Fibroblast of lung (primary cell): ENCODE data around the gene LAMB2.

Experiments used
- EZH2 ChIP-seq: IDR thresholded peaks from 2 replicates; pipeline ENCODE4 v1.5.1; 2012; ENCODE audit warnings: low read length, control low read depth, mild to moderate bottlenecking; ENCODE audit errors: missing control alignments
- TF ChIP-seq, protein P1 (sequence below), 2 donors: IDR thresholded peaks in 1 of 2; conservative IDR thresholded peaks in 1 of 2; 1 replicate in 1 of 2; 2 replicates in 1 of 2; pipeline ENCODE4 v1.5.1; 2011 to 2012; ENCODE audit warnings: low read length in 2 of 2, control low read depth in 1 of 2, inconsistent platforms in 1 of 2, low read depth in 1 of 2, mild to moderate bottlenecking in 1 of 2

DNA sequence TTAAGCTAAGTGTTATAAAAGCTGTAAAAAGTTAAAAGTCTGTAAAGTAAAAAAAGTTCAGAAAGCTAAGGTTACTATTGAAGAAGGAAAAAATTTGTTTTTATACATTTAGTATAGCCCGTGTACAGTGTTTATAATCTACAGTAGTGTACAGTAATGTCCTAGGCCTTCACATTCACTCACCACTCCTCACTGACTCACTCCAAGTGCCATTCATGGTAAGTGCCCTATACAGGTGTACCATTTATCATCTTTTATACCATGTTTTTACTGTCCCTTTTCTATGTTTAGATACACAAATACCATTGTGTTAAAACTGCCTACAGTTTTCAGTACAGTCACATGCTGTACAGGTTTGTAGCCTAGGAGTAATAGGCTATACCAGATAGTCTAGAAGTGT, 24.4 kb upstream of the LAMB2 start:
- no peak for TF ChIP-seq EZH2
- TF ChIP-seq, protein P1, sequence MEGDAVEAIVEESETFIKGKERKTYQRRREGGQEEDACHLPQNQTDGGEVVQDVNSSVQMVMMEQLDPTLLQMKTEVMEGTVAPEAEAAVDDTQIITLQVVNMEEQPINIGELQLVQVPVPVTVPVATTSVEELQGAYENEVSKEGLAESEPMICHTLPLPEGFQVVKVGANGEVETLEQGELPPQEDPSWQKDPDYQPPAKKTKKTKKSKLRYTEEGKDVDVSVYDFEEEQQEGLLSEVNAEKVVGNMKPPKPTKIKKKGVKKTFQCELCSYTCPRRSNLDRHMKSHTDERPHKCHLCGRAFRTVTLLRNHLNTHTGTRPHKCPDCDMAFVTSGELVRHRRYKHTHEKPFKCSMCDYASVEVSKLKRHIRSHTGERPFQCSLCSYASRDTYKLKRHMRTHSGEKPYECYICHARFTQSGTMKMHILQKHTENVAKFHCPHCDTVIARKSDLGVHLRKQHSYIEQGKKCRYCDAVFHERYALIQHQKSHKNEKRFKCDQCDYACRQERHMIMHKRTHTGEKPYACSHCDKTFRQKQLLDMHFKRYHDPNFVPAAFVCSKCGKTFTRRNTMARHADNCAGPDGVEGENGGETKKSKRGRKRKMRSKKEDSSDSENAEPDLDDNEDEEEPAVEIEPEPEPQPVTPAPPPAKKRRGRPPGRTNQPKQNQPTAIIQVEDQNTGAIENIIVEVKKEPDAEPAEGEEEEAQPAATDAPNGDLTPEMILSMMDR (conservative IDR thresholded peaks at IDR 0.05 in 1 of 2, IDR thresholded peaks at IDR 0.05 in 1 of 2; ENCODE audit: low read depth in 1 of 2, low read length in 2 of 2): no peak
